Chondrocyte (in vitro differentiated cells): Measurements from ENCODE around the gene LRRC43. TPM values are rescaled to one million over a fixed set of nuclear protein-coding genes. Genes with fewer than 3 reads are reported as not detected.

ENCODE experiments used
- DNase-seq: peaks from one replicate; pipeline ENCODE4 v3.0.0; 2021; ENCODE audit warnings: mixed read lengths, low spot score
- H3K27ac Mint-ChIP-seq: one replicate; pipeline ENCODE4 v1.8.0; 2021; ENCODE audit warnings: mild to moderate bottlenecking, moderate library complexity, mixed read lengths; ENCODE audit not compliant: unreplicated experiment
- H3K27me3 Mint-ChIP-seq: 2 replicates; pipeline ENCODE4 v1.8.0; 2021; ENCODE audit warnings: low read depth, mixed read lengths
- H3K36me3 Mint-ChIP-seq: 2 replicates; pipeline ENCODE4 v1.8.0; 2021; ENCODE audit warnings: low read depth, mixed read lengths
- H3K4me1 Mint-ChIP-seq: 2 replicates; pipeline ENCODE4 v1.8.0; 2021; ENCODE audit warnings: low read depth, mild to moderate bottlenecking, mixed read lengths
- H3K4me3 Mint-ChIP-seq: one replicate; pipeline ENCODE4 v1.8.0; 2021; ENCODE audit warnings: mild to moderate bottlenecking, moderate library complexity, mixed read lengths; ENCODE audit not compliant: unreplicated experiment
- H3K9me3 Mint-ChIP-seq: 2 replicates; pipeline ENCODE4 v1.8.0; 2021; ENCODE audit warnings: low read depth, mixed read lengths
- total RNA-seq: library from RNA; stranded (reverse); gene quantifications from 3 replicates; pipeline ENCODE4 v1.2.1, GENCODE V29; 2021
- TF ChIP-seq, protein P1 (sequence below): fragments of 200-600 bp; sonication (generic); IDR thresholded peaks from 2 replicates; pipeline ENCODE4 v1.5.0; 2021; ENCODE audit warnings: antibody characterized with exemption, mild to moderate bottlenecking, moderate library complexity

Gene LRRC43
- total RNA-seq, 1 donor from 2014 or later, result 2.0 TPM

GRCh38 chr12:122158700-122159285 lies 24.1 kb upstream of the LRRC43 start:
- TF ChIP-seq, protein P1, sequence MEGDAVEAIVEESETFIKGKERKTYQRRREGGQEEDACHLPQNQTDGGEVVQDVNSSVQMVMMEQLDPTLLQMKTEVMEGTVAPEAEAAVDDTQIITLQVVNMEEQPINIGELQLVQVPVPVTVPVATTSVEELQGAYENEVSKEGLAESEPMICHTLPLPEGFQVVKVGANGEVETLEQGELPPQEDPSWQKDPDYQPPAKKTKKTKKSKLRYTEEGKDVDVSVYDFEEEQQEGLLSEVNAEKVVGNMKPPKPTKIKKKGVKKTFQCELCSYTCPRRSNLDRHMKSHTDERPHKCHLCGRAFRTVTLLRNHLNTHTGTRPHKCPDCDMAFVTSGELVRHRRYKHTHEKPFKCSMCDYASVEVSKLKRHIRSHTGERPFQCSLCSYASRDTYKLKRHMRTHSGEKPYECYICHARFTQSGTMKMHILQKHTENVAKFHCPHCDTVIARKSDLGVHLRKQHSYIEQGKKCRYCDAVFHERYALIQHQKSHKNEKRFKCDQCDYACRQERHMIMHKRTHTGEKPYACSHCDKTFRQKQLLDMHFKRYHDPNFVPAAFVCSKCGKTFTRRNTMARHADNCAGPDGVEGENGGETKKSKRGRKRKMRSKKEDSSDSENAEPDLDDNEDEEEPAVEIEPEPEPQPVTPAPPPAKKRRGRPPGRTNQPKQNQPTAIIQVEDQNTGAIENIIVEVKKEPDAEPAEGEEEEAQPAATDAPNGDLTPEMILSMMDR, result no peak
- H3K4me1 Mint-ChIP-seq, result no peaks in the 10 kb centered on the region
- H3K4me3 Mint-ChIP-seq, result no peak overlapping the region
- no peak for DNase-seq
- no peaks in the 10 kb centered on the region for H3K27me3 Mint-ChIP-seq
- H3K36me3 Mint-ChIP-seq, result no peaks in the 10 kb centered on the region
- no peaks in the 10 kb centered on the region for H3K9me3 Mint-ChIP-seq
- H3K27ac Mint-ChIP-seq, result no peak overlapping the region

DNA sequence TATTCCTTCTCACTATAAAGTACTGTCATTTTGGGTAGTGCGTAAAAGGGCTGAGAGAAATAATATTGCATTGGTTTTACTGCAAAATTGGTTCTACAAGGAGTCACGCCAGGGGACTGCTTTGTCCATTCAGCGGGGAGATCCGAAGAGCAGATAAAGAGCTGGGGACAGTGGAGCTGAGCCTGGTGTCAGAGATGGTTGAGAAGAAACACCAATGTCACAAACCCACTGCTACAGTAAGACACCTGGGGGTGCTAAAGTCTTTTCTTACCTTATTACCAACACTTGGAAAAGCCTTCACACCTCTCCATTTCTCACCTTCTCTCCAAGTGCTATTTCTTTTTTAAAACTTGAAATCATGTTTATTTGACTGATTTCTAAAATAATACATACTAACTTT lies 23.0 kb upstream of the LRRC43 start:
- Mint-ChIP-seq H3K27me3 (no peaks in the 10 kb centered on the region), H3K4me3 (no peak overlapping the region), H3K9me3 (no peaks in the 10 kb centered on the region), H3K36me3 (no peaks in the 10 kb centered on the region), H3K4me1 (no peaks in the 10 kb centered on the region), H3K27ac (no peak overlapping the region)
- DNase-seq, result no peak
- TF ChIP-seq, protein P1, result no peak

DNA sequence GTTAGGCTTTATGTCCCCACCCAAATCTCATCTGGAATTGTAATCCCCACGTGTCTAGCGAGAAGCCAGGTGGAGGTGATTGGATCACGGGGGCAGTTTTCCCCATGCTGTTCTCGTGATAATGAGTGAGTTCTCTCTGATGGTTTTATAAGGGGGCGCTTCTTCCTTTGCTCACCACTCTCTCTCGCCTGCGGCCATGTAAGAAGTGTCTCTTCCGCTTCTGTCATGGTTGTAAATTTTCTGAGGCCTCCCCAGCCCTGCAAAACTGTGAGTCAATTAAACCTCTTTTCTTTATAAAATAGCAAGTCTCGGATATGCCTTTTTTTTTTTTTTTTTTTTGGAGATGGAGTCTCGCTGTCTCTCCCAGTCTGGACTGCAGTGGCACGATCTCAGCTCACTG lies 22.2 kb upstream of the LRRC43 start:
- no peaks in the 10 kb centered on the region for H3K36me3 Mint-ChIP-seq
- TF ChIP-seq, protein P1, result no peak
- H3K4me1 Mint-ChIP-seq, result no peaks in the 10 kb centered on the region
- DNase-seq, result no peak
- no peak overlapping the region for H3K27ac Mint-ChIP-seq
- no peaks in the 10 kb centered on the region for H3K27me3 Mint-ChIP-seq
- H3K4me3 Mint-ChIP-seq, result no peak overlapping the region
- no peaks in the 10 kb centered on the region for H3K9me3 Mint-ChIP-seq

DNA sequence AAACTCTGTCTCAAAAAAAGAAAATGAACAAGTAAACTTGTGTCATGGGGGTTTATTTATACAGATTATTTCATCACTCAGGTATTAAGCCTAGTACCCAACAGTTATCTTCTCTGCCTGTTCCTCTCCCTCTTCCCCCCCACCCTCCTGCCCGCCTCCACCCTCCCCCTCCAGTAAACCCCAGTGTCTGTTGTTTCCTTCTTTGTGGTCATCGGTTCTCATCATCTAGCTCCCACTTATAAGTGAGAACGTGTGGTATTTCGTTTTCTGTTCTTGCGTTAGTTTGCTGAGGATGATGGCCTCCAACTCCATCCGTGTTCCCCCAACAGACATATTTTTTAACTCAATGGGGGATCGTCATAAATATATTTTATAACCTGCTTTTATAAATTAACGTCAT lies 21.2 kb upstream of the LRRC43 start:
- no peaks in the 10 kb centered on the region for H3K27me3 Mint-ChIP-seq
- no peak for DNase-seq
- no peaks in the 10 kb centered on the region for H3K9me3 Mint-ChIP-seq
- H3K36me3 Mint-ChIP-seq, result no peaks in the 10 kb centered on the region
- TF ChIP-seq, protein P1, result no peak
- H3K4me1 Mint-ChIP-seq, result no peaks in the 10 kb centered on the region
- H3K27ac Mint-ChIP-seq, result no peak overlapping the region
- H3K4me3 Mint-ChIP-seq, result no peak overlapping the region

- H3K27me3 Mint-ChIP-seq, result no peaks in the 10 kb centered on the region
- TF ChIP-seq, protein P1, result no peak
- no peaks in the 10 kb centered on the region for H3K36me3 Mint-ChIP-seq
- no peaks in the 10 kb centered on the region for H3K9me3 Mint-ChIP-seq
- H3K27ac Mint-ChIP-seq, result no peak overlapping the region
- DNase-seq, result no peak
- H3K4me1 Mint-ChIP-seq, result no peaks in the 10 kb centered on the region
- no peak overlapping the region for H3K4me3 Mint-ChIP-seq
Observed at GRCh38 chr12:122162976-122163375, 19.9 kb upstream of the LRRC43 start.
